IPS-18c (cell line): ENCODE measurements around the gene SPARCL1.
"Not testable (repeated sequence)": the region's sequence is repeated elsewhere in the genome, so short reads cannot be mapped to it uniquely, and the experiment has no call there.

Source experiments
- H3K4me3 ChIP-seq: 2 replicates; pipeline ENCODE4 v1.7.0; 2013; ENCODE audit warnings: low read depth, mild to moderate bottlenecking, low read length, moderate library complexity; ENCODE audit not compliant: insufficient read depth
- H3K9me3 ChIP-seq: one replicate; pipeline ENCODE4 v1.6.1; 2013; ENCODE audit warnings: mild to moderate bottlenecking, low read length, moderate library complexity; ENCODE audit not compliant: control insufficient read depth, insufficient read depth

Gene SPARCL1

DNA sequence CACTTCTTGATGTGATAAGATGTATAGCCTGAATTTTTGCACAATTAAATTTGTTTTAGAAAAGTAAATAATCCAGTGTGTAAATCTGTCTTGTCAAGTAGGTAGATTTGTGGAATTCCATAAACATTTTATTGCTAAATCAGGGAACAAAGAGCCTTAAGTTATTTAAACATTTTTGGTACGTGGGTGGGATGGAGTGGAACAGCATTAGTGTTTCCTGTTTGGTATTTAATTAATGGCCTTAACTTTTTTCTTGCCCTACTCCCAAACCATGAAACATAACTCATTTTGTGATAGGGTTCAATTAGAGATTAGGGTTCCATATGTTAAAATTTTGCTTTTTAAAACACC is 101.7 kb downstream of the SPARCL1 start:
- H3K9me3 ChIP-seq = no peaks in the 10 kb centered on the region

GRCh38 chr4:87426865-87427517 is 102.2 kb downstream of the SPARCL1 start:
- no peak overlapping the region for H3K4me3 ChIP-seq

More for the DNA sequence above, 101.7 kb downstream of the SPARCL1 start:
- no peak overlapping the region for H3K4me3 ChIP-seq

GRCh38 chr4:87425711-87426110 is 103.5 kb downstream of the SPARCL1 start:
- no peaks in the 10 kb centered on the region for H3K9me3 ChIP-seq

More at GRCh38 chr4:87426865-87427517, 102.2 kb downstream of the SPARCL1 start:
- H3K9me3 ChIP-seq = no peaks in the 10 kb centered on the region

DNA sequence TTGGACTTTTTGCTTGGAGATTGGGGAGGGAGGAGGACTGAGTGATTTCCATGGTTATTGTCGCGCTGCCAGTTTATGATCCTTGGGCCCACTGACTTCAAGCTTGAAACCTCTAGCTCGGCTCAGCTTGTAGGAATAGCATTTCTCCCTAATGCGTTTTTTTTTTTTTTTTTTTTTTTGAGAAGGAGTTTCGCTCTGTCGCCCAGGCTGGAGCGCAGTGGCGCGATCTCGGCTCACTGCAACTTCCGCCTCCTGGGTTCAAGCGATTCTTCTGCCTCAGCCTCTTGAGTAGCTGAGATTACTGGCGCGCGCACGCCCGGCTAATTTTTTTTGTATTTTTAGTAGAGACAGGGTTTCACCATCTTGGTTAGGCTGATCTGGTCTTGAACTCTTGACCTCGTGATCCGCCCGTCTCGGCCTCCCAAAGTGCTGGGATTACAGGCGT is 105.1 kb downstream of the SPARCL1 start:
- peak overlapping the region; percentile 36 for H3K4me3 ChIP-seq
- not testable (repeated sequence) for H3K9me3 ChIP-seq

More at GRCh38 chr4:87425711-87426110, 103.5 kb downstream of the SPARCL1 start:
- H3K4me3 ChIP-seq = no peak overlapping the region
